Fibroblast of pulmonary artery (primary cell): ENCODE results near the gene ADH4.

ENCODE experiments used
- DNase-seq: peaks from one replicate; pipeline ENCODE4 v3.0.0-alpha.2; 2010; ENCODE audit warnings: low read depth
- H3K4me3 ChIP-seq: replicated peaks from 2 replicates; pipeline ENCODE4 v1.5.1; 2011; ENCODE audit warnings: low read depth, mild to moderate bottlenecking, control low read depth, low read length, moderate library complexity
- CTCF ChIP-seq: IDR thresholded peaks from 2 replicates; pipeline ENCODE4 v1.5.1; 2011; ENCODE audit warnings: mild to moderate bottlenecking, control low read depth, low read length, inconsistent platforms; ENCODE audit errors: missing control alignments

The ADH4 gene

DNA sequence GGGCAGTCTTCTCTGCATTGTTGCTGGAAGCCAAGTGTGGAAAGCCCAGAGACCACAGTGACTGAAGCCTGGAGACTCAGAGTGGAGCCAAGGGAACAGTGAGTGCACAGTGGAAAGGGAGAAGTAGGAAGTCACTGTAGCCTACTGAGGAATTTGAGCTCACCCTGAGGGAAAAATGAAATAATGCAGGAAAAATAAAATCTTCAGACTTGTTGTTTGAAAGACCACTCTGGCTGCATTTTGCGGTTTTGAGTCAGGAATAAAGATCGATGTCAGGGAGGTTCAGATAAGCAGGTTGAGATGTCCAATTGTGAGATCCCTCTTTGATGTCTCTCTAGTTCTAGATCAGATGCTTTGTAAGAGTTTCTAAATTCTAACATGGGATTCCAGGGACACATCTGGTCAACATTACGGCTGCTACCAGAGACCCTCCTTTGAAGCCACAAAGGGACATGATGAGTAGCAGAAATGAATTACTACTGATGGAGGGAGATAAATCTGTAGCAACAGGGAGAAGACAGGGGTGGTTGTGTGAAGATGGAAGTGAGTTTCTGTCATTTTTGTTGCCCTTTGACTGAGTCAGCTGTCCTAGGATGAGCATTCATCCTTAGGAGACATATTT, 8.4 kb downstream of the ADH4 start:
- no peak overlapping the region for H3K4me3 ChIP-seq
- no peak for DNase-seq
- TF ChIP-seq CTCF = no peak

DNA sequence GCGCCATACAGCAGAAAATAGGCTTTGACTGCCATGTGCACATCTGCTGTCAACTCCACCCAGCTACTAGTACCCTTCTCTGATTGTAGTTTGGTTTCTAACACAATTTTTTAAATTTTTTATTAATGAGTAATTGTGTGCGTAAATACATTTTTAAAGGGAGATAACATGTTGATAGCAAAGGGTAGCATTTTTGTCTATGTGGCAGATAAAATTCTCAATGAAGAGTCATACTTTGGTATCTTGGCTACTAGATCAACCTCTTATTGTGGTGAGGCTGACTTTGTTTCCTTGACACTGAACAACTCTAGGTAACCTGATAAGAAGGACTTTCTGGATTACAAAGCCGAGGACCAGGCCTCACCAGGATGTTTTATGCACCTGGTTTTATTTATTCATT, 9.5 kb downstream of the ADH4 start:
- TF ChIP-seq CTCF = no peak
- DNase-seq = peak; percentile 28
- no peak overlapping the region for H3K4me3 ChIP-seq

GRCh38 chr4:99131378-99131777, 12.7 kb downstream of the ADH4 start:
- DNase-seq = no peak
- TF ChIP-seq CTCF = no peak
- no peak overlapping the region for H3K4me3 ChIP-seq

DNA sequence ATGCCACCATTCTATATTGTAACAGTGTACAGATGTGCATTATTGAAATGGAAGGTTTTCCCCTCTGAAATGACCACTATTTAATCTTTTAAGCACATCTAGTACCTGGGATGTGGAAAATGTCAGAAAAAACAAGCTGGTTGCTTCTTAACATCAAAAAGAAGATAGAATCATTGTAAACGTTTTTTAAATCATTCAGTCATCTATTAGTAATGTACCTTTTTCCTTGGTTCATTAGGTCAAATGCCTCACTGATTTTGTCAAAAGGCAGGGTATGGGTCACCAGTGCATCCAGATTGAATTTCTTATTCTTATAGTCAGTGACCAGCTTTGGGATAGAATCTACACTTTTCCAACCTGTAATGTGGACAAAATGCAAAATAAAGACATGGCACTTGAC, 17.7 kb downstream of the ADH4 start:
- TF ChIP-seq CTCF = no peak

DNA sequence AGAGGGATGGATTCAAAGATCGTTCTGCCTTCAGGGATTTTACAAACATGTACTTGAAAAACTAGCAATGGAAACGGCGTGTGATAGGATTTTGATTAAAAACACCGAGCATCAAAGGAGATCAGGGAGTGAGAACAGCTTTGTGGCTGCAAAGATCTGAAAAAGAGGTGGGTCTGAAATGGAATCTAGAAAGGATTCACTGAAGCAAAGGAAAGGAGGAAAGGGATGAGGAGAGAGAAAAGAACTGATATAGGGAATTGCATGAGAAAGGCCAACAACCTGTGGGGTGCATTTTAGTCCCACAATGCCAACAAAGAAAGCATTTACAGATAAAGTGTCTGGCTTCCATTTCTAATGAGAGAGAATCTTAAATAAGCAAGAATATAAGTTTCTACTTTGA, 23.1 kb downstream of the ADH4 start:
- H3K4me3 ChIP-seq = no peak overlapping the region
- TF ChIP-seq CTCF = no peak

More for the DNA sequence above, 17.7 kb downstream of the ADH4 start:
- H3K4me3 ChIP-seq = no peak overlapping the region
- DNase-seq = no peak

GRCh38 chr4:99120501-99120900, 23.6 kb downstream of the ADH4 start:
- H3K4me3 ChIP-seq = no peak overlapping the region
- no peak for DNase-seq
- TF ChIP-seq CTCF = no peak

More for the DNA sequence above, 23.1 kb downstream of the ADH4 start:
- no peak for DNase-seq
